H4 (cell line): Measurements from ENCODE around the gene DIAPH3. TPM values are rescaled to one million over a fixed set of nuclear protein-coding genes. Genes with fewer than 3 reads are reported as not detected.

ENCODE experiments used
- DNase-seq: peaks from one replicate; pipeline ENCODE4 v3.0.0-alpha.2; 2015; ENCODE audit warnings: low spot score
- total RNA-seq: library from RNA; depleted of rRNA; stranded (reverse); fragments of >200 nt; shearing (Covaris generic); gene quantifications from 2 replicates; pipeline ENCODE4 v1.2.3, GENCODE V29; 2014

Gene DIAPH3
- total RNA-seq, 1 experiment from 2014 or later: 6.7 TPM

- DNase-seq: no peak
Observed at GRCh38 chr13:60026286-60026685, 137.4 kb downstream of the DIAPH3 start.

GRCh38 chr13:60020288-60020687 is 143.4 kb downstream of the DIAPH3 start:
- no peak for DNase-seq

GRCh38 chr13:60019119-60019993 is 144.4 kb downstream of the DIAPH3 start:
- no peak for DNase-seq

GRCh38 chr13:60018536-60018935 is 145.2 kb downstream of the DIAPH3 start:
- DNase-seq: no peak

GRCh38 chr13:60016229-60016628 is 147.5 kb downstream of the DIAPH3 start:
- DNase-seq: no peak

- DNase-seq: no peak
Observed at GRCh38 chr13:60013166-60013565, 150.6 kb downstream of the DIAPH3 start.

GRCh38 chr13:60012488-60012887 is 151.2 kb downstream of the DIAPH3 start:
- DNase-seq: no peak

GRCh38 chr13:60009300-60010253 is 154.2 kb downstream of the DIAPH3 start:
- no peak for DNase-seq

- DNase-seq: no peak
Observed at GRCh38 chr13:60001889-60002288, 161.8 kb downstream of the DIAPH3 start.

- DNase-seq: no peak
Observed at GRCh38 chr13:60000976-60001375, 162.8 kb downstream of the DIAPH3 start.

GRCh38 chr13:60000081-60000480 is 163.6 kb downstream of the DIAPH3 start:
- DNase-seq: no peak

- DNase-seq: no peak
Observed at GRCh38 chr13:59997976-59998375, 165.8 kb downstream of the DIAPH3 start.

GRCh38 chr13:59996461-59996980 is 167.2 kb downstream of the DIAPH3 start:
- DNase-seq: no peak

GRCh38 chr13:59991395-59991794 is 172.3 kb downstream of the DIAPH3 start:
- DNase-seq: no peak

- DNase-seq: no peak
Observed at GRCh38 chr13:59982631-59983382, 180.9 kb downstream of the DIAPH3 start.

GRCh38 chr13:59979589-59979988 is 184.1 kb downstream of the DIAPH3 start:
- DNase-seq: no peak

GRCh38 chr13:59978862-59979261 is 184.9 kb downstream of the DIAPH3 start:
- no peak for DNase-seq

- no peak for DNase-seq
Observed at GRCh38 chr13:59976856-59977255, 186.9 kb downstream of the DIAPH3 start.

GRCh38 chr13:59975807-59976435 is 187.8 kb downstream of the DIAPH3 start:
- DNase-seq: no peak

GRCh38 chr13:59970847-59971246 is 192.9 kb downstream of the DIAPH3 start:
- no peak for DNase-seq

- no peak for DNase-seq
Observed at GRCh38 chr13:59963827-59964226, 199.9 kb downstream of the DIAPH3 start.
